ENCODE measurements around the gene KRT40.

KRT40 gene

GRCh38 chr17:40975516-40975915 lies 8.6 kb downstream of the KRT40 start:
- H3K14ac ChIP-seq (ENCODE audit: low read length): no peak overlapping the region
- H3K27ac ChIP-seq (replicated peaks; ENCODE audit: low read length): no peak overlapping the region
- no peak overlapping the region for H2BK120ac ChIP-seq (ENCODE audit: low read depth, low read length)
- no peak overlapping the region for H3K4me3 ChIP-seq (ENCODE audit: low read length in 2 of 2)
- no peak overlapping the region for H2BK12ac ChIP-seq (ENCODE audit: low read length)
- no peaks in the 10 kb centered on the region for H3K79me1 ChIP-seq (ENCODE audit: low read depth, low read length)
- H3K4me2 ChIP-seq (ENCODE audit: insufficient read depth, low read length, poor library complexity, severe bottlenecking): no peak overlapping the region
- H3K23ac ChIP-seq (ENCODE audit: low read depth, low read length, poor library complexity): no peak overlapping the region
- peaks cover 0 to 7% of the 10 kb centered on the region in 2 donors for H3K4me1 ChIP-seq (ENCODE audit: control insufficient read depth in 2 of 2, insufficient read depth in 1 of 2, low read depth in 1 of 2, low read length in 2 of 2)
- H4K8ac ChIP-seq (ENCODE audit: low read depth, low read length): no peak overlapping the region
- H3K9ac ChIP-seq (ENCODE audit: low read depth, low read length, poor library complexity): no peak overlapping the region
- no peak for DNase-seq (ENCODE audit: low spot score)
- peaks cover 0 to 1% of the 10 kb centered on the region in 2 donors for H3K36me3 ChIP-seq (replicated peaks in 1 of 2; ENCODE audit: control insufficient read depth in 2 of 2, insufficient read depth in 2 of 2, low read length in 2 of 2)
- H3K4ac ChIP-seq (ENCODE audit: low read length): no peak overlapping the region
- H3K9me3 ChIP-seq (replicated peaks in 1 of 2; ENCODE audit: control insufficient read depth in 2 of 2, insufficient read depth in 1 of 2, low read depth in 1 of 2, low read length in 2 of 2): no peaks in the 10 kb centered on the region
- H4K91ac ChIP-seq (ENCODE audit: low read depth, low read length, poor library complexity): no peak overlapping the region
- H2AFZ ChIP-seq (ENCODE audit: low read length): no peak overlapping the region
- no peak overlapping the region for H2BK15ac ChIP-seq (ENCODE audit: low read length)
- H2AK5ac ChIP-seq (ENCODE audit: low read depth, low read length): no peak overlapping the region
- no peak overlapping the region for H3K18ac ChIP-seq (ENCODE audit: low read length)
- H3K27me3 ChIP-seq (ENCODE audit: control insufficient read depth in 3 of 3, insufficient read depth in 3 of 3, low read depth in 1 of 3, low read length in 3 of 3): peaks cover 0 to 2% (median 0%) of the 10 kb centered on the region in 3 experiments
- H2BK5ac ChIP-seq (ENCODE audit: low read length): no peak overlapping the region

GRCh38 chr17:40974366-40974765 lies 9.8 kb downstream of the KRT40 start:
- Histone ChIP-seq H2BK120ac (ENCODE audit: low read depth, low read length) (no peak overlapping the region), H4K91ac (ENCODE audit: low read depth, low read length, poor library complexity) (no peak overlapping the region), H3K14ac (ENCODE audit: low read length) (no peak overlapping the region), H3K23ac (ENCODE audit: low read depth, low read length, poor library complexity) (no peak overlapping the region), H3K27ac (replicated peaks; ENCODE audit: low read length) (no peak overlapping the region), H2AFZ (ENCODE audit: low read length) (no peak overlapping the region), H2BK5ac (ENCODE audit: low read length) (no peak overlapping the region), H3K27me3 (ENCODE audit: control insufficient read depth in 3 of 3, insufficient read depth in 3 of 3, low read depth in 1 of 3, low read length in 3 of 3) (peaks cover 0 to 2% (median 0%) of the 10 kb centered on the region in 3 experiments), H3K9me3 (replicated peaks in 1 of 2; ENCODE audit: control insufficient read depth in 2 of 2, insufficient read depth in 1 of 2, low read depth in 1 of 2, low read length in 2 of 2) (no peaks in the 10 kb centered on the region), H3K18ac (ENCODE audit: low read length) (no peak overlapping the region), H3K4me3 (ENCODE audit: low read length in 2 of 2) (no peak overlapping the region), H4K8ac (ENCODE audit: low read depth, low read length) (no peak overlapping the region), H3K9ac (ENCODE audit: low read depth, low read length, poor library complexity) (no peak overlapping the region), H2AK5ac (ENCODE audit: low read depth, low read length) (no peak overlapping the region), H2BK12ac (ENCODE audit: low read length) (no peak overlapping the region), H3K36me3 (replicated peaks in 1 of 2; ENCODE audit: control insufficient read depth in 2 of 2, insufficient read depth in 2 of 2, low read length in 2 of 2) (peaks cover 0 to 1% of the 10 kb centered on the region in 2 donors), H3K4ac (ENCODE audit: low read length) (no peak overlapping the region), H3K4me1 (ENCODE audit: control insufficient read depth in 2 of 2, insufficient read depth in 1 of 2, low read depth in 1 of 2, low read length in 2 of 2) (peaks cover 0 to 2% of the 10 kb centered on the region in 2 donors), H3K79me1 (ENCODE audit: low read depth, low read length) (no peaks in the 10 kb centered on the region), H3K4me2 (ENCODE audit: insufficient read depth, low read length, poor library complexity, severe bottlenecking) (no peak overlapping the region), H2BK15ac (ENCODE audit: low read length) (no peak overlapping the region)
- 100% methylated on average over 2 of the region's 3 CpGs; no CpG with 5 or more reads in 1 of the 2 donors for WGBS, 2 donors (ENCODE audit: extremely low coverage in 2 of 2, insufficient read length in 2 of 2, insufficient replicate concordance in 1 of 2)
- DNase-seq (ENCODE audit: low spot score): no peak

GRCh38 chr17:40967582-40967981 lies 16.5 kb downstream of the KRT40 start:
- Histone ChIP-seq H3K79me1 (ENCODE audit: low read depth, low read length) (no peaks in the 10 kb centered on the region), H2BK5ac (ENCODE audit: low read length) (no peak overlapping the region), H4K8ac (ENCODE audit: low read depth, low read length) (no peak overlapping the region), H3K23ac (ENCODE audit: low read depth, low read length, poor library complexity) (no peak overlapping the region), H2AFZ (ENCODE audit: low read length) (no peak overlapping the region), H2BK12ac (ENCODE audit: low read length) (no peak overlapping the region), H3K4me1 (ENCODE audit: control insufficient read depth in 2 of 2, insufficient read depth in 1 of 2, low read depth in 1 of 2, low read length in 2 of 2) (no peaks in the 10 kb centered on the region), H3K9me3 (replicated peaks in 1 of 2; ENCODE audit: control insufficient read depth in 2 of 2, insufficient read depth in 1 of 2, low read depth in 1 of 2, low read length in 2 of 2) (no peaks in the 10 kb centered on the region), H3K14ac (ENCODE audit: low read length) (no peak overlapping the region), H3K9ac (ENCODE audit: low read depth, low read length, poor library complexity) (no peak overlapping the region), H2AK5ac (ENCODE audit: low read depth, low read length) (no peak overlapping the region), H3K36me3 (replicated peaks in 1 of 2; ENCODE audit: control insufficient read depth in 2 of 2, insufficient read depth in 2 of 2, low read length in 2 of 2) (peaks cover 0 to 1% of the 10 kb centered on the region in 2 donors), H3K4ac (ENCODE audit: low read length) (no peak overlapping the region), H4K91ac (ENCODE audit: low read depth, low read length, poor library complexity) (no peak overlapping the region), H3K4me3 (ENCODE audit: low read length in 2 of 2) (no peak overlapping the region), H3K18ac (ENCODE audit: low read length) (no peak overlapping the region), H3K4me2 (ENCODE audit: insufficient read depth, low read length, poor library complexity, severe bottlenecking) (no peak overlapping the region), H2BK120ac (ENCODE audit: low read depth, low read length) (no peak overlapping the region), H3K27ac (replicated peaks; ENCODE audit: low read length) (no peak overlapping the region), H2BK15ac (ENCODE audit: low read length) (no peak overlapping the region), H3K27me3 (ENCODE audit: control insufficient read depth in 3 of 3, insufficient read depth in 3 of 3, low read depth in 1 of 3, low read length in 3 of 3) (peaks cover 0 to 2% (median 0%) of the 10 kb centered on the region in 3 experiments)
- no CpG with 5 or more reads among the region's 1 CpG for WGBS, 2 donors (ENCODE audit: extremely low coverage in 2 of 2, insufficient read length in 2 of 2, insufficient replicate concordance in 1 of 2)
- DNase-seq (ENCODE audit: low spot score): no peak

- Histone ChIP-seq H3K36me3 (replicated peaks in 1 of 2; ENCODE audit: control insufficient read depth in 2 of 2, insufficient read depth in 2 of 2, low read length in 2 of 2) (no peaks in the 10 kb centered on the region), H3K18ac (ENCODE audit: low read length) (no peak within 1 kb of the TSS), H3K4me1 (ENCODE audit: control insufficient read depth in 2 of 2, insufficient read depth in 1 of 2, low read depth in 1 of 2, low read length in 2 of 2) (no peaks in the 10 kb centered on the region), H3K27me3 (ENCODE audit: control insufficient read depth in 3 of 3, insufficient read depth in 3 of 3, low read depth in 1 of 3, low read length in 3 of 3) (no peaks in the 10 kb centered on the region), H3K79me1 (ENCODE audit: low read depth, low read length) (no peaks in the 10 kb centered on the region), H4K8ac (ENCODE audit: low read depth, low read length) (no peak within 1 kb of the TSS), H3K4me3 (ENCODE audit: low read length in 2 of 2) (no peak within 1 kb of the TSS), H3K9me3 (replicated peaks in 1 of 2; ENCODE audit: control insufficient read depth in 2 of 2, insufficient read depth in 1 of 2, low read depth in 1 of 2, low read length in 2 of 2) (no peaks in the 10 kb centered on the region), H3K4me2 (ENCODE audit: insufficient read depth, low read length, poor library complexity, severe bottlenecking) (no peak within 1 kb of the TSS), H2BK5ac (ENCODE audit: low read length) (no peak within 1 kb of the TSS), H2BK12ac (ENCODE audit: low read length) (no peak within 1 kb of the TSS), H3K4ac (ENCODE audit: low read length) (no peak within 1 kb of the TSS), H2AK5ac (ENCODE audit: low read depth, low read length) (no peak within 1 kb of the TSS), H3K27ac (replicated peaks; ENCODE audit: low read length) (no peak within 1 kb of the TSS), H2AFZ (ENCODE audit: low read length) (no peak within 1 kb of the TSS), H4K91ac (ENCODE audit: low read depth, low read length, poor library complexity) (no peak within 1 kb of the TSS), H2BK120ac (ENCODE audit: low read depth, low read length) (no peak within 1 kb of the TSS), H3K23ac (ENCODE audit: low read depth, low read length, poor library complexity) (no peak within 1 kb of the TSS), H2BK15ac (ENCODE audit: low read length) (no peak within 1 kb of the TSS), H3K9ac (ENCODE audit: low read depth, low read length, poor library complexity) (no peak within 1 kb of the TSS), H3K14ac (ENCODE audit: low read length) (no peak within 1 kb of the TSS)
- no peak for DNase-seq (ENCODE audit: low spot score)
- no CpG with 5 or more reads among the region's 1 CpG for WGBS, 2 donors (ENCODE audit: extremely low coverage in 2 of 2, insufficient read length in 2 of 2, insufficient replicate concordance in 1 of 2)
Observed at GRCh38 chr17:40966848-40967247, 17.3 kb downstream of the KRT40 start, which contains the start of gene KRT39. Gene KRT39 (minus strand): TSS chr17:40966948. CDS start chr17:40966856, 92 bp downstream.

Measured in neuronal stem cell (in vitro differentiated cells).